Measurements from ENCODE around the gene DNHD1.

DNHD1 gene

GRCh38 chr11:6557761-6558674 lies 60.9 kb downstream of the DNHD1 start:
- H3K9ac ChIP-seq (ENCODE audit: low read length) = no peak overlapping the region
- no peak overlapping the region for H3K4me3 ChIP-seq (ENCODE audit: low read depth, low read length)
- no peak overlapping the region for H2BK12ac ChIP-seq (ENCODE audit: low read length)
- no peaks in the 10 kb centered on the region for H3K79me2 ChIP-seq (ENCODE audit: control insufficient read depth, insufficient read depth, low read length, poor library complexity)
- no peaks in the 10 kb centered on the region for H3K4me1 ChIP-seq (ENCODE audit: control insufficient read depth in 1 of 2, insufficient read depth in 2 of 2, low read length in 2 of 2)
- no peak overlapping the region for H4K91ac ChIP-seq (ENCODE audit: low read depth, low read length)
- no peak overlapping the region for H4K8ac ChIP-seq (ENCODE audit: low read depth, low read length)
- no peak overlapping the region for H2AFZ ChIP-seq (ENCODE audit: insufficient read depth, low read length, poor library complexity)
- no CpG with 5 or more reads among the region's 14 CpGs for WGBS (ENCODE audit: extremely low coverage, insufficient coverage, insufficient read length)
- no peak overlapping the region for H2BK120ac ChIP-seq (ENCODE audit: insufficient read depth, low read length, poor library complexity)
- H3K36me3 ChIP-seq (ENCODE audit: control insufficient read depth in 1 of 2, insufficient read depth in 2 of 2, low read length in 2 of 2) = no peaks in the 10 kb centered on the region
- no peak overlapping the region for H3K4ac ChIP-seq (ENCODE audit: low read depth, low read length)
- no peak overlapping the region for H3K27ac ChIP-seq (ENCODE audit: low read depth, low read length)
- no peak overlapping the region for H3K4me2 ChIP-seq (ENCODE audit: low read length)
- no peak overlapping the region for H2AK5ac ChIP-seq (ENCODE audit: low read length)
- H3K23ac ChIP-seq (ENCODE audit: low read length) = no peak overlapping the region
- H3K27me3 ChIP-seq (ENCODE audit: insufficient read depth, low read length) = no peaks in the 10 kb centered on the region
- H3K9me3 ChIP-seq (ENCODE audit: insufficient read depth, low read depth, low read length) = no peaks in the 10 kb centered on the region
- no peaks in the 10 kb centered on the region for H3K79me1 ChIP-seq (ENCODE audit: low read length)
- H2BK5ac ChIP-seq (ENCODE audit: low read depth, low read length, poor library complexity) = no peak overlapping the region
- H4K12ac ChIP-seq (ENCODE audit: low read depth, low read length) = no peak overlapping the region
- DNase-seq = no peak
- no peak overlapping the region for H3K14ac ChIP-seq (ENCODE audit: low read length)
- no peak overlapping the region for H3K18ac ChIP-seq (ENCODE audit: low read length)

- H2BK5ac ChIP-seq (ENCODE audit: low read depth, low read length, poor library complexity) = no peak overlapping the region
- H3K4ac ChIP-seq (ENCODE audit: low read depth, low read length) = no peak overlapping the region
- no peak overlapping the region for H3K23ac ChIP-seq (ENCODE audit: low read length)
- H2AK5ac ChIP-seq (ENCODE audit: low read length) = no peak overlapping the region
- H3K27ac ChIP-seq (ENCODE audit: low read depth, low read length) = no peak overlapping the region
- H4K8ac ChIP-seq (ENCODE audit: low read depth, low read length) = no peak overlapping the region
- no peaks in the 10 kb centered on the region for H3K9me3 ChIP-seq (ENCODE audit: insufficient read depth, low read depth, low read length)
- H2BK120ac ChIP-seq (ENCODE audit: insufficient read depth, low read length, poor library complexity) = no peak overlapping the region
- no peaks in the 10 kb centered on the region for H3K79me2 ChIP-seq (ENCODE audit: control insufficient read depth, insufficient read depth, low read length, poor library complexity)
- no peak overlapping the region for H2AFZ ChIP-seq (ENCODE audit: insufficient read depth, low read length, poor library complexity)
- no peaks in the 10 kb centered on the region for H3K36me3 ChIP-seq (ENCODE audit: control insufficient read depth in 1 of 2, insufficient read depth in 2 of 2, low read length in 2 of 2)
- no CpG with 5 or more reads among the region's 1 CpG for WGBS (ENCODE audit: extremely low coverage, insufficient coverage, insufficient read length)
- no peak overlapping the region for H3K4me2 ChIP-seq (ENCODE audit: low read length)
- H4K12ac ChIP-seq (ENCODE audit: low read depth, low read length) = no peak overlapping the region
- H3K79me1 ChIP-seq (ENCODE audit: low read length) = no peaks in the 10 kb centered on the region
- H3K4me3 ChIP-seq (ENCODE audit: low read depth, low read length) = no peak overlapping the region
- no peak for DNase-seq
- no peaks in the 10 kb centered on the region for H3K27me3 ChIP-seq (ENCODE audit: insufficient read depth, low read length)
- no peak overlapping the region for H3K14ac ChIP-seq (ENCODE audit: low read length)
- H4K91ac ChIP-seq (ENCODE audit: low read depth, low read length) = no peak overlapping the region
- no peak overlapping the region for H3K18ac ChIP-seq (ENCODE audit: low read length)
- H3K4me1 ChIP-seq (ENCODE audit: control insufficient read depth in 1 of 2, insufficient read depth in 2 of 2, low read length in 2 of 2) = no peaks in the 10 kb centered on the region
- no peak overlapping the region for H2BK12ac ChIP-seq (ENCODE audit: low read length)
- H3K9ac ChIP-seq (ENCODE audit: low read length) = no peak overlapping the region
These were observed 62.3 kb downstream of the DNHD1 start for GRCh38 chr11:6559369-6559768.

GRCh38 chr11:6561288-6561687 lies 64.2 kb downstream of the DNHD1 start:
- Histone ChIP-seq H3K23ac (ENCODE audit: low read length) (no peak overlapping the region), H2AK5ac (ENCODE audit: low read length) (no peak overlapping the region), H3K4me2 (ENCODE audit: low read length) (no peak overlapping the region), H3K4ac (ENCODE audit: low read depth, low read length) (no peak overlapping the region), H3K27ac (ENCODE audit: low read depth, low read length) (no peak overlapping the region), H3K9me3 (ENCODE audit: insufficient read depth, low read depth, low read length) (no peaks in the 10 kb centered on the region), H3K4me3 (ENCODE audit: low read depth, low read length) (no peak overlapping the region), H3K27me3 (ENCODE audit: insufficient read depth, low read length) (no peaks in the 10 kb centered on the region), H3K18ac (ENCODE audit: low read length) (no peak overlapping the region), H3K14ac (ENCODE audit: low read length) (no peak overlapping the region), H2BK12ac (ENCODE audit: low read length) (no peak overlapping the region), H3K4me1 (ENCODE audit: control insufficient read depth in 1 of 2, insufficient read depth in 2 of 2, low read length in 2 of 2) (no peaks in the 10 kb centered on the region), H3K79me1 (ENCODE audit: low read length) (no peaks in the 10 kb centered on the region), H2BK5ac (ENCODE audit: low read depth, low read length, poor library complexity) (no peak overlapping the region), H4K8ac (ENCODE audit: low read depth, low read length) (no peak overlapping the region), H2AFZ (ENCODE audit: insufficient read depth, low read length, poor library complexity) (no peak overlapping the region), H4K91ac (ENCODE audit: low read depth, low read length) (no peak overlapping the region), H4K12ac (ENCODE audit: low read depth, low read length) (no peak overlapping the region), H2BK120ac (ENCODE audit: insufficient read depth, low read length, poor library complexity) (no peak overlapping the region), H3K79me2 (ENCODE audit: control insufficient read depth, insufficient read depth, low read length, poor library complexity) (no peaks in the 10 kb centered on the region), H3K9ac (ENCODE audit: low read length) (no peak overlapping the region), H3K36me3 (ENCODE audit: control insufficient read depth in 1 of 2, insufficient read depth in 2 of 2, low read length in 2 of 2) (no peaks in the 10 kb centered on the region)
- WGBS (ENCODE audit: extremely low coverage, insufficient coverage, insufficient read length) = no CpG with 5 or more reads among the region's 3 CpGs
- DNase-seq = no peak

- H4K8ac ChIP-seq (ENCODE audit: low read depth, low read length) = no peak overlapping the region
These were observed 66.1 kb downstream of the DNHD1 start for GRCh38 chr11:6563121-6563619.

More at GRCh38 chr11:6563121-6563619, 66.1 kb downstream of the DNHD1 start:
- H3K14ac ChIP-seq (ENCODE audit: low read length) = no peak overlapping the region
- H2AFZ ChIP-seq (ENCODE audit: insufficient read depth, low read length, poor library complexity) = no peak overlapping the region
- no peak overlapping the region for H2BK5ac ChIP-seq (ENCODE audit: low read depth, low read length, poor library complexity)
- no peak overlapping the region for H3K4me3 ChIP-seq (ENCODE audit: low read depth, low read length)
- no peak overlapping the region for H4K12ac ChIP-seq (ENCODE audit: low read depth, low read length)
- no peaks in the 10 kb centered on the region for H3K27me3 ChIP-seq (ENCODE audit: insufficient read depth, low read length)
- H3K9me3 ChIP-seq (ENCODE audit: insufficient read depth, low read depth, low read length) = peaks cover 2% of the 10 kb centered on the region
- no peaks in the 10 kb centered on the region for H3K79me1 ChIP-seq (ENCODE audit: low read length)
- H2BK12ac ChIP-seq (ENCODE audit: low read length) = no peak overlapping the region
- no peak overlapping the region for H3K4ac ChIP-seq (ENCODE audit: low read depth, low read length)
- H3K79me2 ChIP-seq (ENCODE audit: control insufficient read depth, insufficient read depth, low read length, poor library complexity) = no peaks in the 10 kb centered on the region
- H3K4me1 ChIP-seq (ENCODE audit: control insufficient read depth in 1 of 2, insufficient read depth in 2 of 2, low read length in 2 of 2) = no peaks in the 10 kb centered on the region
- no peak overlapping the region for H3K9ac ChIP-seq (ENCODE audit: low read length)
- H4K91ac ChIP-seq (ENCODE audit: low read depth, low read length) = no peak overlapping the region
- peak in 1 of 2 donors; percentile 14 for DNase-seq
- no CpG with 5 or more reads among the region's 4 CpGs for WGBS (ENCODE audit: extremely low coverage, insufficient coverage, insufficient read length)
- no peak overlapping the region for H3K23ac ChIP-seq (ENCODE audit: low read length)
- no peak overlapping the region for H3K18ac ChIP-seq (ENCODE audit: low read length)
- H2AK5ac ChIP-seq (ENCODE audit: low read length) = no peak overlapping the region
- H2BK120ac ChIP-seq (ENCODE audit: insufficient read depth, low read length, poor library complexity) = no peak overlapping the region
- no peak overlapping the region for H3K4me2 ChIP-seq (ENCODE audit: low read length)
- no peaks in the 10 kb centered on the region for H3K36me3 ChIP-seq (ENCODE audit: control insufficient read depth in 1 of 2, insufficient read depth in 2 of 2, low read length in 2 of 2)
- no peak overlapping the region for H3K27ac ChIP-seq (ENCODE audit: low read depth, low read length)

Measured in trophoblast cell (in vitro differentiated cells and primary cell).